GM08714 (cell line): ENCODE results near the gene ECHDC3.

ENCODE experiments used
- H3K4me3 ChIP-seq: fragments of 200-500 bp; sonication (Bioruptor generic); 2 replicates; pipeline ENCODE4 v1.5.1; 2014; ENCODE audit warnings: mild to moderate bottlenecking, low read length, inconsistent platforms
- ZNF274 ChIP-seq: IDR thresholded peaks from 2 replicates; pipeline ENCODE4 v1.6.1; 2012; ENCODE audit warnings: mild to moderate bottlenecking, low read depth, low read length

Gene ECHDC3, protein sequence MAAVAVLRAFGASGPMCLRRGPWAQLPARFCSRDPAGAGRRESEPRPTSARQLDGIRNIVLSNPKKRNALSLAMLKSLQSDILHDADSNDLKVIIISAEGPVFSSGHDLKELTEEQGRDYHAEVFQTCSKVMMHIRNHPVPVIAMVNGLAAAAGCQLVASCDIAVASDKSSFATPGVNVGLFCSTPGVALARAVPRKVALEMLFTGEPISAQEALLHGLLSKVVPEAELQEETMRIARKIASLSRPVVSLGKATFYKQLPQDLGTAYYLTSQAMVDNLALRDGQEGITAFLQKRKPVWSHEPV

GRCh38 chr10:11742009-11742778 lies at the start of gene ECHDC3:
Gene ECHDC3, plus strand, starts transcription at chr10:11742382. Its CDS starts 195 bp downstream, at chr10:11742577.
- no peak for TF ChIP-seq ZNF274
- H3K4me3 ChIP-seq = peak within 1 kb of the TSS; percentile 58; the same call in 1 of the 2 replicates

DNA sequence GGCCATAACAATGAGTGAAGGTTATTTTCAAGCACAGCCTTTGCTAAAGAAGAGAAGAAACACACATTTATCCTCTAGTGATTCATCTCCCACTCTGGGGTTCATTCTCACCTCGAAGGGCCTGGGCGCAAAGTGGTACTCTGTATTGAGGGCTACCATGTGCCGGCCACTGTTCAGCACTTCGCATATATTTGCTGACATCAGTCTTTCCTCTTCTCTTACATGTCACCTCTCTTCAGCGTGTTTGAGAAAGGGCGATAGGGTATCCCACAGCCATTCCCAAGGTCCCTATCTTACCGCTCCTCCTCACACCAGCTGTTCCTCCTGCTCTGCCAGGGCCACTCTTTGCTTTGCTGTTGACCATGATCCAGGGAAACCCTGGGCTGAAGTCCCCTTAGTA lies 48.8 kb upstream of the ECHDC3 start:
- TF ChIP-seq ZNF274 = no peak
- no peak overlapping the region for H3K4me3 ChIP-seq

GRCh38 chr10:11695779-11696178 lies 46.4 kb upstream of the ECHDC3 start:
- no peak overlapping the region for H3K4me3 ChIP-seq
- no peak for TF ChIP-seq ZNF274

GRCh38 chr10:11697718-11698527 lies 44.3 kb upstream of the ECHDC3 start:
- TF ChIP-seq ZNF274 = no peak
- H3K4me3 ChIP-seq = no peak overlapping the region; the same call in 1 of the 2 replicates

DNA sequence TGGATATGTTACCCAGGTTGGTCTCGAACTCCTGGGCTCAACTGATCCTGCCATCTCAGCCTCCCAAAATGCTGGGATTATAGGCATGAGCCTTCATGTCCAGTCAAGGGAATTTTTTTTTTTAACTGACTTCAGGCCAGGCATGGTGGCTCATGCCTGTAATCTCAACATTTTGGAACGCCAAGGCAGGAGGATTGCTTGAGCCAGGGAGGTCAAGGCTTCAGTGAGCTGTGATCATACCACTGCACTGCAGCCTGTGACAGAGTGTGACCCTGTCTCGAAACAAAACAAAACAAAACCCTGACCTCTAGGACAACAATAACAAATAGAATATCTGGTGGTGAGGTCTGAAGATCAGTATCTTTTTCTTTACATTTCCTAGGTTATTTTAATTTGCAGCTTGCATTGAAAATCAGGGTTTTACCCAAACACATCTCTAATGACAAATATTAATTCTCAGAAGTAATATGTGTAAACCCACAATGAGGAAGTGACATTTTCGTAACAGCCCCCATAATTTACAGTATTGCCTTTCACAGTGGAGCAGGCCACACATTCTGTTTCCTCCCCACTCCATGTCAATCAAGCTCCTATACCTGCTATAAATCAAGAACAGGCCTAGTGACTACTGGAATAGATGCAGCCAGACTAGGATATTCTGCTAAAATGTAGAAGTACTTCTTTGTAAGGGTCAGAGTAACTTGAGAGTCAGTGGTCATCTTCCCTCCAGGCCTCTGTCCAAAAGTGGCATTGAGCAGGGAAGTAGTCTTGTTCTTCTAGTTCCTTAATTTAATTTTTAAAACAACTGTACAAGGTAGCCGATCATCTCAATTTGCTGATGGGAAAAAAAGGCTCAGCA lies 43.3 kb upstream of the ECHDC3 start:
- no peak for TF ChIP-seq ZNF274
- H3K4me3 ChIP-seq = peak overlapping the region; percentile 2; the same call in 1 of the 2 replicates

DNA sequence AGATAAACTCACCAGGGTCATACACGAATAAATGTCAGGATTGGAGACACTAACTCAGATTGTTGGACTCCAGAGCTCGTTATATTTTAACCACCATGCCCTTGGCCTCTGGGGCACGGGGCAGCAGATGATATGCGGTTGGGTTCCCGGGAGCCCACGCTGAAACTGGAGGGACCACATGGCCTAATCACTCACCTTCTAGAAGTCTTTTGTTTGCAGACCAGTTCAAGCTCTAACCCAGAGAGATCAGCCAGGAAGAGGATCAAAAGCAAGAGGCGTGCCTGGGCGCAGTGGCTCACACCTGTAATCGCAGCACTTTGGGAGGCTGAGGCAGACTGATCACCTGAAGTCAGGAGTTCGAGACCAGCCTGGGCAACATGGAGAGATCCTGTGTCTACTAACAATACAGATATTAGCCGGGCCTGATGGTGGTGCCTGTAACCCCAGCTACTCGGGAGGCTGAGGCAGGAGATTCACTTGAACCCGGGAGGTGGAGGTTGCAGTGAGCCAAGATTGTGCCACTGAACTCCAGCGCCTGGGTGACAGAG lies 42.6 kb upstream of the ECHDC3 start:
- no peak for TF ChIP-seq ZNF274

DNA sequence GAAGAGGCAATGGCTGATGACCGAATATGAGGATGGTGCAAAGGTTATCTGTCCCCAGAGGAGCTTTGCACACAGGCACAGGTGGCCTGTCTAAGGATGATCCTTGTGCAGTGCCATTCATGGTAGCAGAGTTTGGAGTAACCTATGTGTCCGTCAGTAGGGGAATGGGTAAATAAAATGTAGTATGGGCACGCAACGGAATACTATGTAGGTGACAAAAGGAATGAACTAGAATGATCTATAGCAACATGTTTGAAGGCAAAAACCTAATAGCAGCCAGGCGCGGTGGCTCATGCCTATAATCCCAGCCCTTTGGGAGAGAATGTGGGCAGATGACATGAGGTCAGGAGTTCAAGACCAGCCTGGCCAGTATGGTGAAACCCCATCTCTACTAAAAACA lies 41.6 kb upstream of the ECHDC3 start:
- no peak for TF ChIP-seq ZNF274
- H3K4me3 ChIP-seq = no peak overlapping the region

More for the DNA sequence above, 42.6 kb upstream of the ECHDC3 start:
- no peak overlapping the region for H3K4me3 ChIP-seq

- no peak overlapping the region for H3K4me3 ChIP-seq
- TF ChIP-seq ZNF274 = no peak
Observed at GRCh38 chr10:11701451-11702095, 40.6 kb upstream of the ECHDC3 start.

GRCh38 chr10:11702264-11702663 lies 39.9 kb upstream of the ECHDC3 start:
- no peak for TF ChIP-seq ZNF274
- H3K4me3 ChIP-seq = no peak overlapping the region

GRCh38 chr10:11704092-11704491 lies 38.1 kb upstream of the ECHDC3 start:
- TF ChIP-seq ZNF274 = no peak
- H3K4me3 ChIP-seq = no peak overlapping the region

- no peak for TF ChIP-seq ZNF274
- no peak overlapping the region for H3K4me3 ChIP-seq
Observed at GRCh38 chr10:11705722-11706121, 36.5 kb upstream of the ECHDC3 start.

- no peak overlapping the region for H3K4me3 ChIP-seq
- TF ChIP-seq ZNF274 = no peak
Observed at GRCh38 chr10:11706895-11707567, 35.2 kb upstream of the ECHDC3 start.
